Right lobe of liver (tissue), 4 donors: ENCODE results near the gene ABCC12.

Experiments used
- CTCF ChIP-seq, 4 donors: fragments of 200-600 bp in 3 of 4; fragments of 450-650 bp in 1 of 4; IDR thresholded peaks; one replicate each; pipeline versions ENCODE4 v1.5.1 to v1.8.0; 2016 to 2022; ENCODE audit warnings: antibody characterized with exemption in 4 of 4, mild to moderate bottlenecking in 2 of 4
- POLR2A ChIP-seq: fragments of 450-650 bp; IDR thresholded peaks from one replicate; pipeline ENCODE4 v1.6.1; 2017; ENCODE audit warnings: antibody characterized with exemption, mild to moderate bottlenecking
- donor health status: DM: no; HTN: no; CAD: no.
- donor health status: DM: no; HTN: no; CAD: no.
- donor health status: DM: no; HTN: yes; CAD: no.

DNA sequence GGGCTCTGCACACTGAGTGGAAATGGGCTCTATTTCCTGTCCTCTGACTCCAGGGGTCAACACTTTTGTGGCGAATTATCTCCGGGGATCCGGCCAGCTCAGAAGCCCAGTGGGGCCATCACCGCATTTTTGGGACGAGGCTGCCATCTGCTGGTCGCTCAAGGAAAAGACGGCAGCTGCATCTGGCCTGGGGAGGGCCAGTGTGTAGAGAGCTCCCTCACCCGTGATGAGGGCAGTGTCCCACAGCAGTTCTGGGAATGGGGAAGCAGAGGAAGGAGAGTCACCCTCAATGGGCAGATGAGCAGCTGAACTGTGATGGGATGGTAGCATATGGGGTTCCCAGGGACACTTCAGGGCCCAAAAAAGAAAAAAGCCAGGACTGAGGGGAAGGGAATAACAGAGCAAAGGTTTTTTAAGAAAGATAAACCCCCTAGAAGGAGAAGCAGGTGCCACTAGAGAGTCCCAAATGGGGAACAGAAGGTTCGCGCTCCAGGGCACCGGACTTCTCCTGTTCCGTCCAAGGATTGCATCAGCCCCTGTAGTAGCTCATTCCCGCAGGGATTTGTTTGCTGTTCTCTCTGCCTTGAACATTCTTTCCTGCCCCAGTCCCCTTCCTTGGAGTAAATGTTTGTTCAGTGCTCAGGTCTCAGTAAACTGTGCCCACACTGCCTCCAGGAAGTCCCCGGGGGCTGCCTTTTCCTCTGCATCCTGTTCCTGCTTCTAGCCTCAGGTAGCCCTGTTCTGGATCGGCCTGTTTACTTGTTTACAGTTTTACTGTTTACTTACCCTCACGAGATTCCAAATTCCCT, 9.3 kb upstream of the ABCC12 start:
- TF ChIP-seq POLR2A = peak; percentile 49
- TF ChIP-seq CTCF (IDR thresholded peaks at IDR 0.05) = peak; percentile 87 to 93 (median 92)
